Upper lobe of left lung (tissue), 4 donors: ENCODE measurements around the gene KCNQ2.
"Not testable (repeated sequence)": the region's sequence is repeated elsewhere in the genome, so short reads cannot be mapped to it uniquely, and the experiment has no call there.

Experiments
- CTCF ChIP-seq, 6 experiments: fragments of 450-650 bp in 4 of 6; fragments of 200-600 bp in 2 of 6; sonication (generic) in 2 of 6; IDR thresholded peaks; one replicate each; pipeline ENCODE4 v1.5.1; 2016 to 2019; ENCODE audit warnings: antibody characterized with exemption in 6 of 6
- EP300 ChIP-seq, 4 donors: sonication (generic); formaldehyde crosslinking; IDR thresholded peaks; one replicate each; pipeline ENCODE4 v1.5.1; 2017; ENCODE audit warnings: antibody characterized with exemption in 4 of 4, control low read depth in 2 of 4
- POLR2A ChIP-seq, 4 donors: fragments of 450-650 bp; IDR thresholded peaks; one replicate each; pipeline ENCODE4 v1.5.1; 2016 to 2017; ENCODE audit warnings: antibody characterized with exemption in 4 of 4, mild to moderate bottlenecking in 2 of 4

- TF ChIP-seq CTCF, EP300, POLR2A (IDR thresholded peaks at IDR 0.05): not testable (repeated sequence)
Measured at GRCh38 chr20:63514520-63514919, 42.1 kb upstream of the KCNQ2 start.
